GM12872 (cell line): ENCODE measurements around the gene C21orf58.

Experiments
- CTCF ChIP-seq: IDR thresholded peaks from 3 replicates; pipeline ENCODE4 v1.5.1; 2011; ENCODE audit warnings: low read depth, mild to moderate bottlenecking, low read length, moderate library complexity; ENCODE audit not compliant: insufficient read depth

C21orf58 gene

GRCh38 chr21:46357335-46357604 lies 33.6 kb upstream of the C21orf58 start:
- no peak for TF ChIP-seq CTCF

GRCh38 chr21:46356494-46357334 lies 33.0 kb upstream of the C21orf58 start:
- TF ChIP-seq CTCF, result no peak

GRCh38 chr21:46356005-46356338 lies 32.3 kb upstream of the C21orf58 start:
- no peak for TF ChIP-seq CTCF

GRCh38 chr21:46355161-46356004 lies 31.7 kb upstream of the C21orf58 start:
- TF ChIP-seq CTCF, result no peak

GRCh38 chr21:46354518-46354917 lies 30.8 kb upstream of the C21orf58 start:
- TF ChIP-seq CTCF, result no peak

GRCh38 chr21:46354046-46354445 lies 30.4 kb upstream of the C21orf58 start:
- TF ChIP-seq CTCF, result no peak

- TF ChIP-seq CTCF, result no peak
Measured at GRCh38 chr21:46352913-46353312, 29.2 kb upstream of the C21orf58 start.
